ENCODE data around the gene FOXP2.

DNA sequence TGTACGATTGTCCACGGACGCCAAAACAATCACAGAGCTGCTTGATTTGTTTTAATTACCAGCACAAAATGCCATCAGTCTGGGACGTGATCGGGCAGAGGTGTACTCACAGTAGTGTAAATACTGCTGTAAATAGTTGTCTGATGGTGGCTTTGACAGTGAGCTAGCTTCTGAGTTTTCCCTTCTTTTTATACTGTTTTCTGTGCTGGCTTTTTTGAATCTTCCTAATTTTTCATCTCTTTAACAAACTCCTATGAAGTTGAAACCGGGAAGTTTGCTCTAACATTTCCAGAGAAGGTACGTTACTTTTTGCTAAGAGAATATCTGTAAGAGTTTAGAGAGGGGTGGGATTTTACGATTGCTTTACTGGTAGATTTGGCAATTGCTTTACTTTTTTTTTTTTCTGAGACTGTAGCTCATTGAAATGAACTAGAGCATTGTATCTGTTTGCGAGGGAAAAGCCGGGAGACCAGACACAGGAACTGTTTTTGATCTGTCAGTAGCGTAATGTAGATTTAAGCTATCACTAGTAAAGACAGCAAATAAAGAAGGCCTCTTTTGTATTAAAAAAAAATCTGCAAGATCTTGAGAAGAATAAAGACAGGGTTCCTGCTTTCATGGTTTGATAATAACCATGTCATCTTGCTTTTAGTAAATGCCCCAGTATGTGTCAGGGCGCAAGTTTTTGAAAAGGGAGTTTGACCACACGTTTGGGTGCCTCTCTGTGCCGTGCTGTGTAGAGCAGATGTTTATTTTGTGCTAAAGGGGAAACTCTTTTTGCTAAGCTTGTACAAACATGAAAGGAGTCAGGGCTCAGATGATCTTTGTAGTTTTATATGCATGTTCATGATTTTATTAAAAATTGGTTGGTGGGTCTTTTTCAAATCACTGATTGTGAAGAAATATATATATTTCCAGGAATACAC, 712 bp downstream of the FOXP2 start:
- TF ChIP-seq POLR2AphosphoS5 (IDR thresholded peaks at IDR 0.05; ENCODE audit: low read depth, low read length) (no peak), POLR2A (IDR thresholded peaks at IDR 0.05; ENCODE audit: low read depth, low read length) (no peak), POU2F2 (IDR thresholded peaks at IDR 0.05; ENCODE audit: low read depth, low read length) (no peak), TAF1 (IDR thresholded peaks at IDR 0.05; ENCODE audit: low read depth, low read length) (no peak), SPI1 (IDR thresholded peaks at IDR 0.05; ENCODE audit: low read depth, low read length) (no peak), PAX5 (IDR thresholded peaks at IDR 0.05; ENCODE audit: insufficient read depth, low read length, severe bottlenecking) (no peak)

Data from GM12891 (cell line).